GM18951 (cell line): ENCODE results near the gene MYLK4.

Source experiments
- POLR2A ChIP-seq: IDR thresholded peaks from 4 replicates; pipeline ENCODE4 v1.6.1; 2011; ENCODE audit warnings: mild to moderate bottlenecking; ENCODE audit not compliant: insufficient read length, insufficient read depth; ENCODE audit errors: extremely low read depth
- in situ Hi-C: fragments of 300-500 bp; cut with MboI; formaldehyde crosslinking; loops from one replicate; pipeline ENCODE4 v1.12.0; 2022; ENCODE audit warnings: low sequenced_read_pairs, mixed read lengths, inconsistent platforms; ENCODE audit not compliant: unreplicated experiment

The MYLK4 gene

GRCh38 chr6:2710412-2710811 is 40.3 kb downstream of the MYLK4 start:
- TF ChIP-seq POLR2A, result no peak
- in situ Hi-C loops, result no loop called here

GRCh38 chr6:2708456-2708855 is 42.3 kb downstream of the MYLK4 start:
- in situ Hi-C loops, result no loop called here
- no peak for TF ChIP-seq POLR2A

- no peak for TF ChIP-seq POLR2A
- in situ Hi-C loops, result no loop called here
Measured at GRCh38 chr6:2706558-2706957, 44.2 kb downstream of the MYLK4 start.

- TF ChIP-seq POLR2A, result no peak
- in situ Hi-C loops, result no loop called here
Measured at GRCh38 chr6:2705256-2705655, 45.5 kb downstream of the MYLK4 start.

- in situ Hi-C loops, result no loop called here
- no peak for TF ChIP-seq POLR2A
Measured at GRCh38 chr6:2697291-2697690, 53.4 kb downstream of the MYLK4 start.

GRCh38 chr6:2695454-2696095 is 55.1 kb downstream of the MYLK4 start:
- TF ChIP-seq POLR2A, result no peak
- in situ Hi-C loops, result no loop called here

- TF ChIP-seq POLR2A, result no peak
Measured at GRCh38 chr6:2693231-2693630, 57.5 kb downstream of the MYLK4 start.

GRCh38 chr6:2688401-2689064 is 62.2 kb downstream of the MYLK4 start:
- no peak for TF ChIP-seq POLR2A
- in situ Hi-C loops, result no loop called here

More at GRCh38 chr6:2693231-2693630, 57.5 kb downstream of the MYLK4 start:
- in situ Hi-C loops, result no loop called here

- in situ Hi-C loops, result no loop called here
Measured at GRCh38 chr6:2687456-2687855, 63.3 kb downstream of the MYLK4 start.

GRCh38 chr6:2686515-2686914 is 64.2 kb downstream of the MYLK4 start:
- no peak for TF ChIP-seq POLR2A
- in situ Hi-C loops, result no loop called here

More at GRCh38 chr6:2687456-2687855, 63.3 kb downstream of the MYLK4 start:
- TF ChIP-seq POLR2A, result no peak

GRCh38 chr6:2684766-2685754 is 65.7 kb downstream of the MYLK4 start:
- in situ Hi-C loops, result no loop called here
- TF ChIP-seq POLR2A, result no peak

GRCh38 chr6:2684103-2684749 is 66.5 kb downstream of the MYLK4 start:
- in situ Hi-C loops, result no loop called here
- no peak for TF ChIP-seq POLR2A
